GM19023 (cell line): ENCODE data around the gene NPY5R.

Experiments used
- ATAC-seq: cut with Tn5 transposase; IDR thresholded peaks from one replicate; pipeline ENCODE4 v1.9.1; 2021; ENCODE audit warnings: mild to moderate bottlenecking, moderate library complexity; ENCODE audit not compliant: unreplicated experiment

Gene NPY5R

DNA sequence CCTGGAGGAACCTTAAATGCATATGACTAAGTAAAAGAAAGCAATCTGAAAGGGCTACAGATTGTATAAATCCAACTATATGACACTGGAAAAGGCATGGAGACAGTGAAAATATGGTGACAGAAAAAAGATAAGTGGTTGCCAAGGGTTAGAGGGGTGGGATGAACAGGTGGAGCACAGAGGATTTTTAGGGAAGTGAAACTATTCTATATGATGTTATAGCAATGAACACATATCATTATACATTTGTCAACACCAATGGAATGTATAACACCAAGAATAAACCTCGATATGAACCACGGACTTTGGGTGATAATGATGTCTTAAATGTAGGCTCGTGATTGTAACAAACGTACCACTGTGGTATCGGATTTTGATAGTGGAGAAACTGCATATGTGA, 40.7 kb downstream of the NPY5R start:
- ATAC-seq: no peak

DNA sequence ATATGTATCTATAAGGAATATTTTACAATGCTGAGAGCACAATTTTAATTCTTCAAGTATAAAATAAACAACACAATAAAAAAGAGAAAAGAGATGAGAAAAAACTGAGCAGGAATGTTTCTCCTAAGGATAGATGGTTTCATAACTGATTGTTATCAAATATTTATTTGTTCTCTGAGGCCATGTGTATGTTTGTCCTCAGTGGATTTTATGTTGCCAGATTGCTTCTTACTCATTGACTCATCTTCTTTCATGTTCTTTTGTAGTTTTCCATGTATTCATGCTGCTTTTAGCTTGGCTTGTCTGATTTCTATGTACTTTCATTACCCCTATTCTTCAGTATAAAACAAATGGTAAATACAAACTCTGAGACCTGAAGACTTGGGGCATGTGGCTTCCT, 41.2 kb downstream of the NPY5R start:
- ATAC-seq: no peak

DNA sequence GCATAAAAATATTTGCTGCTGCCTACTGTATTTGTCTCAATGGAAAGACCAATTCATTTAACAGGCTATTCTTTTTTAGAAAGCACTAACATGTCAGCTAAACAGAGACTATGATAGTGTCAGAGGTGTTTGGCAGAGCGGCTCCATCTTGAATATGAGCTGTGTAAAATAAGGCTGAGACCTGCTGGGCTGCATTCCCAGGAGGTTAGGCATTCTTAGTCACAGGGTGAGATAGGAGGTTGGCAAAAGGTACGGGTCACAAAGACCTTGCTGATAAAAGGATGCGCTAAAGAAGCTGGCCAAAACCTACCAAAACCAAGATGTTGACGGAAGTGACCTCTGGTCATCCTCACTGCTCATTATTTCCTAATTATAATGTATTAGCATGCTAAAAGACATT, 41.8 kb downstream of the NPY5R start:
- no peak for ATAC-seq

DNA sequence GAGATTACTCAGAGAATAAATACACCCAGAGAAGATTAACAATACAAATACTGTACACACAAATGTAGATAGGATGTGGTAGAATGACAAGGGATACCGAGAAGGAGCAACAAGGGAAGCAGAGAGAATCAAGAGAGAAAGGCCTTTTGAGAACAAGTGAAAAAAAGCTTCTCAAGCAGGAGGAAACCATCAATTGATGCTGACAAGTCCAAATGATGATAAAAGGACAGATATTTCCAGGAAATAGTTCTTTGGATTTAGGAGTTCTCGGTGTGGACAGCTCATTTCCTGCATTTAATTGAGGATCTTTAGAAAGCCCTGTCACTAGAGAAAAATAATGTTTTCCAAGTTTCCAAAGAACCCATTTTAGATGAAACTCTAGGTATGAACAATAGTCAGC, 48.1 kb downstream of the NPY5R start:
- no peak for ATAC-seq

DNA sequence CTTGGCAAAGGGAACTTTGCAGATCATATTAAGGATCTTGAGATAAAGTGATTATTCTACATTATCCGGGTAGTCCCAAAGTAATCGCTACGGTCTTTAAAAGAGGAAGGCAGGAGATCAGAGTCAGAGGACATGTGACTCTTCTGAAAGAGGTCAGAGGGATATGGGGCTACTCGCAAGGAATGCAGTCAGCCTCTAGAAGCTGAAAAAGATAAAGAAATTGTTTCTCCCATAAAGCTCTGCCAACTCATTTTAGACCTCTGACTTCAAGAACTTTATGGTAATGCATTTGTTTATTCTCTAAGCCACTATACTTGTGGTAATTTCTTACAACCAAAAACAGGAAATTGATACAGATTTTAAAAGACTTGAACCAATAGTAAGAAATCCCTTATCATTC, 48.6 kb downstream of the NPY5R start:
- ATAC-seq: no peak

DNA sequence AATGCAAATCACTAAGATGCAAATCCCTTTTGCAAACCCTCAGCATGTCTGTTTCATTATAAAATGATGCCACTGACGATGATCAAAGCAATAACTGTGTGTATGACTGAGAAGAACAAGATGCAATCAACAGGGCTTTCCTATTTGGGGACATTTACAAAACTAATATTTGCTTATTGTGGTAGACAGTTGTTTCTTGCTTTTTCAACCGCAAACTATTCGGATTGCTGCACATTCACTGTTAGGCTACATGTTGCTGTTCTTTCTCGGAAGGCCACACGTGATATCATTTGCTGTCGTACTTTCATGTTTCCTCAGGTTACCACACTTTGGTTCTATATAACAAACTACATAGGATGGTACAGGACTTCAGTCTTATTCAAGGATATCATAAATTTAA, 49.8 kb downstream of the NPY5R start:
- no peak for ATAC-seq

DNA sequence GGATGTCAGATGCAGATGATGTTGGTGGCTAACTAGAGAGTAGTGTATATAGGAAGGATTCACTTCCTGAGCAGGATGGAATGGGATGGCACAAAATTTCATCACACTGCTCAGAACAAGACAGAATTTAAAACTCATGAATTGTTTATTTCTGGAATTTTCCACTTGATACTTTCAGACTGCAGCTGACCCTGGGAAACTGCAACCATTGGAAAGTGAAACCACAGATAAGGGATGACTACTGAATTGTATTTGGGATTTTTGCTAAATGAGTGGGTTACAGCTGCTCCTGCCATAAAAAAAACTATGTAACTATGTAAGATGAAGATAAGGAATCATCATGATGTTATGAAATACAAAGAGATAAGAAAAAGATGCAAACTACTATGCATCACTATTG, 51.4 kb downstream of the NPY5R start:
- no peak for ATAC-seq

DNA sequence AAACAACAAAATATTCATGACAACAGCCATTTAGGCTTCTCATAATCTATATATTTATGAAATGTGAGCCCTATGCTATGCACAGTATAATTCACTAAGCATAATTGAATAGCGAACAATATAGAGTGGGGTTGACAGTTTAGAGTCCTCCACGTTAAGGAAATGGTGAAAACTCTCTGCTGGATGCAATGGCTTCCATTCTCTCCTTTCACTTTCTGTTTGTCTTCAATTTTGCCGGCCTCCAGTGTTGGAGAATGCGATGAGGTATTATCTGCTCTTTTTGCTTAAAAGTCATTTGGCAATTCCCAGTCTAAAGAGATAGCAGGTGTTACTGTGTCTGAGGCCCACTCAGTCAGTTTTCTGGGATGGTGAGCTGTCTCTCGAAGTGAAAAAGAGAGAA, 52.1 kb downstream of the NPY5R start:
- ATAC-seq: no peak

DNA sequence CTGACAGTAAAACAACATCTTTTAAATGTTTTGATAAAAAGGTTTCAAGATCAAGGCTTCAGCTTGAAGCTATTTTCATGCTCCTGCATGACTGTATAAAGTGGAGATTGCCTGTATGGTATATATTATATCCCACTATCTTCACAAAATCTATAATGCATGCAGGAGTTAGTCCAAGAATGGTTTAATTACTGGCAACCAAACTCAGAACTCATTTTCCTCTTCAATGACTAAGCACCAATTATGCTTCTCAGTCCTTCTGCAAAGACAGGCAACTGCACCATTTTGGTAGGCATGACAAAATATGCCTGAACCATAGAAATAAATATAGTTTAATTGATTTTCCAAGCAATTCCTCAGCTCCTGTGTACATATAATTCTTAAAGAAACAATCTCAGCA, 54.5 kb downstream of the NPY5R start:
- ATAC-seq: no peak

DNA sequence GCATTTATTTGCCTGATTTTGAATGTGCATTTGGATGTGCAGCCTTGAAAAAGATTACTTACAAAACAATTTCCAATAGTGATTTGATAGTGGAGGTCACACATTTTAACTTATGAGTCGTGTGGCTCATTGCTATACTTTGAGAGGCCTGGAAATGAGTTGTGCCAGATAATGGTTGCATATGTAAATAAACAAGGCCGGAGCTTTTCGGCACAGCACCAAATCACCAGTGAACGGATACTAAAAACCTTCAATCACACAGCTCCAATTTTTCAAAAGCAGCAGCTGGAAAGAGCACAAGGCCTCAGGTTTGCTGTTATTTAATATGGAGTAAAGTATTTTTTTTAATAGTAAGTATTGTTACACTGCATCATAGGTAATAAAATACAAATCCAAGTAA, 57.2 kb downstream of the NPY5R start:
- ATAC-seq: no peak
